ENCODE measurements around the gene IKBKE.

The IKBKE gene

DNA sequence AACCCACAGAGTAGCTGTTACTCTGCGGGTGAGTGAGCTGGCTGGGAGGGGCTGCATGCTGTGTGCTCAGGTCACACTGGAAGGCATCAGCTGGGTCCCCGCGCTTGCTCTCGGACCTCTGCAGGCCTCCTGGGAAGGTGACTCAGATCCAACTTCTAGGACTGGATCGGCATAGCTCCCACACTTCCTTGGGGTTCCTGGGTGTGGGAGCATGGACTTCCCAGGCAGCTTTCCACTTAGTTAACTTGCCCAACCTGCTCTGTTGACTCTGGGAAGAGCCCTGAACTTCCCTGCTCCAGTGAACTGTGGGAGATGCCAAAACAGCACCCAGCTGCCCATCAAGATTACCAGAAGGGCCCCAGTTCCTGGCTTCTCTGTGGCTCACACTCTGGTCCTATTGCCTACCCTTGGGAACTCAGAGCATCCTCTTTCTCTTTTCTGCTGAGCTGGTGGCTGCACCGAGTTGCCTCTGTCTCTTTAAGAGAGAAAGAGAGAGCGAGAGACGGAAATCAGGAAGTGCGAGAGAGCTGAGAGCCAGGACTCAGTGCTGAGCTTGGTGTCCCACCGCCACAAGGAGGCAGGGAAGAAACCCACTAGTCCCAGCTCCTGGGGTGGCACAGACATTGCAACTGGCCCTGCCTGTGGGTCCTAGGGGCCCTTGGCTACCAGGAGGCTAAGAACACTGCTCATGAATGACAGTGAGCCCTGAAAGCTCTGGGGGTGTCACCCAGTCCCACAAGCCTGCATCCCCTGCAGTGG lies at the start of gene IKBKE:
Gene IKBKE, plus strand, starts transcription at position 544 of the 759 bp plus-strand sequence. CDS start 2,752 bp downstream, outside the sequence.
- H3K27me3 ChIP-seq (ENCODE audit: control insufficient read depth, insufficient read depth, low read length): no peaks in the 10 kb centered on the region
- no peaks in the 10 kb centered on the region for H3K36me3 ChIP-seq (ENCODE audit: control insufficient read depth, insufficient read depth, low read length)
- H3K27ac ChIP-seq (ENCODE audit: low read length): no peak within 1 kb of the TSS
- peaks cover 17% of the 10 kb centered on the region for H3K4me1 ChIP-seq (ENCODE audit: control insufficient read depth, insufficient read depth, low read length)
- H3K4me3 ChIP-seq (ENCODE audit: low read length): peak within 1 kb of the TSS; percentile 36; the same call in 1 of the 2 replicates
- H3K9me3 ChIP-seq (ENCODE audit: control insufficient read depth, insufficient read depth, low read length): no peaks in the 10 kb centered on the region
- DNase-seq (ENCODE audit: low read depth, low spot score): peak; percentile 33
- WGBS (ENCODE audit: insufficient coverage, insufficient read length): no CpG with 5 or more reads among the region's 10 CpGs

DNA sequence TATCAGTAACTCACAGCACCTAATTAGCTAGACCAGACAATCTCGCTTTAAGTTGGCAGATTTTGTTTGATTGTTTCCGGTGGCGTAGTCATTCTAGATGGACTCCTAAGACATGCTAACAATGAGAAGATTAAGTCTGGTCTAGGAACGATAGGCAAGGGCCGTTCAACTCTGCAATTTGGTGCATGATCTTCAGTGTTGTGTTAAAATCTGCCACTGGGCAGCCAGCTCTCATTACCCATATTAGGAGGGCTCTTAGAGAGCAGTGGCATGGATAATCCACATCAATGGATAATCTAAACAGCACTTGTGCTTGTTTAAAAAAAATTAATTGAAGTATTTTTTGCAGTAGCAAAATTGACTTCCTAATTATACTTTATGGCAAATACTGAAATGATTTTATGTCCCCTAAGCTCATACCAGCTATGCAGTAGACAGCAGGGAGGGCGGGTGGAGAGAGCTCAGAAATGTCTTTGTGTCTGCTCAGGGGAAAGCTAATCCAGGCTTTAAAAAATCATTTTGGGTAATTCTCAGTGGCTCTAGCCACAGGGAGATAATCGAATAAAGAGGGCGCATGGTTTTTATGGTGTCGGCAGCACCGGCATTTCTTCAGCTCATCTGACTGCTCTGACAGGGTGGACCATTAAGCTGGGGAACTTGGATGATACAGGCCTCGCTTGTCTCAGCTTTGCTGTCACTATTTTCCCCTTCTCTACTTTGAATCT lies 48.5 kb upstream of the IKBKE start:
- Histone ChIP-seq H3K27me3 (ENCODE audit: control insufficient read depth, insufficient read depth, low read length) (no peaks in the 10 kb centered on the region), H3K4me3 (ENCODE audit: low read length) (no peak overlapping the region), H3K36me3 (ENCODE audit: control insufficient read depth, insufficient read depth, low read length) (no peaks in the 10 kb centered on the region), H3K4me1 (ENCODE audit: control insufficient read depth, insufficient read depth, low read length) (no peaks in the 10 kb centered on the region), H3K27ac (ENCODE audit: low read length) (no peak overlapping the region), H3K9me3 (ENCODE audit: control insufficient read depth, insufficient read depth, low read length) (no peaks in the 10 kb centered on the region)
- WGBS (ENCODE audit: insufficient coverage, insufficient read length): no CpG with 5 or more reads among the region's 11 CpGs
- DNase-seq (ENCODE audit: low read depth, low spot score): no peak

DNA sequence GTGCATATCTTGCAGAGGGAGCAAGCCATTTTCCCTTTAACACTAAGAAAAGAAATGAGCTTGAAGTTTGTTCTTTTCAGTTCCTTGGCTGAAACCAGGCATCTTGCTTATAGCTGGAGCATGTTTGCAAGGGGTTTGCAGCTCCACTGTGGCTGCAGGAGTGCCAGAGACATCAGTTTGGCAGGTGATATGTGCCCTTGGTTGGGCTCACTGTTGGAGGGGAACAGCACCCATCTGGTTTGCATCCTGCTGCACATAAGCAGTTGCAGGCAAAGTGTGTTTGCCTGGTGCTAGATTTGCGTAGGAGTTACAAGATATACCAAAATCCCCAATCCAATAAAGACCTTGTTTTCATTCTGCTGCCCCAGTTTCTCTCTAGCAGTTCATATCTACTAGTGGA lies 47.8 kb upstream of the IKBKE start:
- no peaks in the 10 kb centered on the region for H3K4me1 ChIP-seq (ENCODE audit: control insufficient read depth, insufficient read depth, low read length)
- no peaks in the 10 kb centered on the region for H3K36me3 ChIP-seq (ENCODE audit: control insufficient read depth, insufficient read depth, low read length)
- no peak overlapping the region for H3K4me3 ChIP-seq (ENCODE audit: low read length)
- no peaks in the 10 kb centered on the region for H3K9me3 ChIP-seq (ENCODE audit: control insufficient read depth, insufficient read depth, low read length)
- no peaks in the 10 kb centered on the region for H3K27me3 ChIP-seq (ENCODE audit: control insufficient read depth, insufficient read depth, low read length)
- no CpG with 5 or more reads among the region's 1 CpG for WGBS (ENCODE audit: insufficient coverage, insufficient read length)
- no peak for DNase-seq (ENCODE audit: low read depth, low spot score)
- no peak overlapping the region for H3K27ac ChIP-seq (ENCODE audit: low read length)

DNA sequence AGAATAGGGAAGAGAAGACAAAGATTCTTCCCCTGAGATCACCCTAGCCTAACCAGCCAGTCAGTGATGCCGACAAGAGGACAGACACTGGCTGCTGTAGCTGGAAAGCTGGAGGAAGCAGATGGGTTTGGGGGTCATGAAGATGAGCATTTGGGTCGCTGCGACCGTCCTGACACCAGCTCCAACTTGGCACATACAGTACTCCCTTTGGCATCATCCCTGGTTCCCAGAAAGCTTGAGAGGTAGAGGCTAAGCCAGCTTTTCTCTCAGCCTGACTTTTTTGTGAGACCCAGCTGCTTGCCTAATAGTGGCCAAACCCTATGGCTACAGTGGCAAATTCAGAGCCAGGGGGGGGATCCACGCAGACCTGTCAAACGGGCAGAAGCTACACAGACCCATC lies 43.0 kb upstream of the IKBKE start:
- WGBS (ENCODE audit: insufficient coverage, insufficient read length): no CpG with 5 or more reads among the region's 6 CpGs
- Histone ChIP-seq H3K27ac (ENCODE audit: low read length) (no peak overlapping the region), H3K4me1 (ENCODE audit: control insufficient read depth, insufficient read depth, low read length) (no peaks in the 10 kb centered on the region), H3K9me3 (ENCODE audit: control insufficient read depth, insufficient read depth, low read length) (no peaks in the 10 kb centered on the region), H3K36me3 (ENCODE audit: control insufficient read depth, insufficient read depth, low read length) (peaks cover 3% of the 10 kb centered on the region; the same call in 1 of the 2 replicates), H3K27me3 (ENCODE audit: control insufficient read depth, insufficient read depth, low read length) (no peaks in the 10 kb centered on the region), H3K4me3 (ENCODE audit: low read length) (no peak overlapping the region)
- DNase-seq (ENCODE audit: low read depth, low spot score): no peak

DNA sequence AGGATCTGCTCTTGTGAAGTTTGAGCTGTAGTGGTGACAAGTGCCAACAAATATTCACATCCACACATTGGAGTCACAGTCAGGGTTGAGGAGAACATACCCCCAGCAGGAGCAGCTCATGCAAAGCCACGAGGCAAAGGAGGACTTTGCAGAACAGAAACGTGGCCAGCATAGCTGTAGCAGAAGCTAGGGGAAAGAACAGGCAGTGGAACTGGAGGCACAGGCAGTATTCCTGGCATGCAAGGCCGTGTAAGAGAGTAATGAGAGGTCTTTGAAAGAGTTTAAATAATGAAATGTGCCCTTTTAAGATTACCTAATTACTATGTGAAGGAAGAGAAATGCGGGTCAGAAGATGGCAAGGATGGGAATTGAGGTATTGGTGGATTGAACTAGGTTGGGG lies 40.9 kb upstream of the IKBKE start:
- Histone ChIP-seq H3K27ac (ENCODE audit: low read length) (no peak overlapping the region), H3K9me3 (ENCODE audit: control insufficient read depth, insufficient read depth, low read length) (no peaks in the 10 kb centered on the region), H3K27me3 (ENCODE audit: control insufficient read depth, insufficient read depth, low read length) (no peaks in the 10 kb centered on the region), H3K4me1 (ENCODE audit: control insufficient read depth, insufficient read depth, low read length) (no peaks in the 10 kb centered on the region), H3K4me3 (ENCODE audit: low read length) (no peak overlapping the region), H3K36me3 (ENCODE audit: control insufficient read depth, insufficient read depth, low read length) (peaks cover 3% of the 10 kb centered on the region; the same call in 1 of the 2 replicates)
- no peak for DNase-seq (ENCODE audit: low read depth, low spot score)
- 100% methylated on average over 1 of the region's 4 CpGs for WGBS (ENCODE audit: insufficient coverage, insufficient read length)

DNA sequence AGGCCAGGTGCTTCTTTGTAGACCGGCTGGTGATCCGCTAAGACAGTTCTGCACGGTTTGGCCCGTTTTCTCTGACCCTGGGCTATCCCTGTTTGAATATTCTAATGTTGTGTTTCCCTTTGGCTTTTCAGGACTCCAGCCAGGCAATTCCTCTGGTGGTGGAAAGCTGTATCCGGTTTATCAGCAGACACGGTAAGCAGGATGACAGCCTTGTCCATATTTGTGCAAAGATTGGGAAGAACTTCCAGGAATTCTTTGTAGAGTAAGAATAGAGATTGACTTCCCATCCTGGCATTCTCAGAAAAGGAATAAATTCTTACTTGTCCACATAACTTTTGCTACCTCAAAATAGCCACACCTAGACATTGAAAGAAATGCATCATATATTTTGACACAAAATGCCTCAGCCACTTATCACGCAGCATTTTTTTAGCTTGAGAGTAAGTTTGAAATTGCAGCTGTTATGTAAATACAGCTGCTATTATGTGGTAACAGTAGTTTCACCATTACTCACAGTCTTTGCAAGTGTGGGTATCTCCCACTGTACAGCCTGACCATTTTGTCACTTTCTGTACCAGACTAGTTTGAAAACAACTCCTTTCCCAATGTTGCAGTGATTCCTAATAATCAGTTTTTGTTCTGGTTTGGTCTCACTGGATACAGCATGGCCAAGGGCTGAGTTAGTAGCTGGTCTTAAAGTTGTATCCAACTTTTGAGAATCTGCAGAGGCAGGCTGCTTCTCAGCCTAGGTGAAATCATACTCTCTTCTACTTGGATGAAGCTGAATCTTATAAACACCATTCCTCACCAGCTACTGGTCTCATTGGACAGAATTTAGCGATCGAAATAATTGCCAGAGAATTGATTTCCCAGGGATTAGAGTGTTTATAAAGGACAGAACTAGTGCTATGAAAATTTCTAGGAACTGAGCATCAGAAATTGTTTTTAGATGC lies 40.0 kb upstream of the IKBKE start:
- no peaks in the 10 kb centered on the region for H3K4me1 ChIP-seq (ENCODE audit: control insufficient read depth, insufficient read depth, low read length)
- H3K4me3 ChIP-seq (ENCODE audit: low read length): no peak overlapping the region
- WGBS (ENCODE audit: insufficient coverage, insufficient read length): no CpG with 5 or more reads among the region's 9 CpGs
- no peaks in the 10 kb centered on the region for H3K9me3 ChIP-seq (ENCODE audit: control insufficient read depth, insufficient read depth, low read length)
- no peak for DNase-seq (ENCODE audit: low read depth, low spot score)
- H3K27ac ChIP-seq (ENCODE audit: low read length): no peak overlapping the region
- H3K36me3 ChIP-seq (ENCODE audit: control insufficient read depth, insufficient read depth, low read length): peaks cover 3% of the 10 kb centered on the region; the same call in 1 of the 2 replicates
- H3K27me3 ChIP-seq (ENCODE audit: control insufficient read depth, insufficient read depth, low read length): no peaks in the 10 kb centered on the region

DNA sequence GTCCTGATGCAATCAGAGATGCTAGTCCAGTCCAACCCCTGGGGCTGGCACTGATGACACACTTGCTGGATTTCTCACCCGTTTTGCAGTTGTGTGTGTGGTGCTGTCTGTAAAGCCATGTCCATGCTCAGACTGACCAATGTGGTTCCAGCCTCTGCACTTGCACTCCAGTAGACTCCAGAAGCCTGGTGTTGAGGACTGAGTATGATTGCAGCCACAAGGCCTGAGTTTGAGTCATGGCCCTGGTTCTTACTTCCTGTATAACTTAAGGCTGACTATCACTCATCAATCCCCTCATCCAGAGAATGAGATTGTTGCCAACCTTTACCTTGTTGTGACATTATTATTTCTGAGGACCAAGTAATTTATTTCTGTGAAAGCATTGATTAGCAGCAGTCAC lies 34.8 kb upstream of the IKBKE start:
- Histone ChIP-seq H3K27me3 (ENCODE audit: control insufficient read depth, insufficient read depth, low read length) (no peaks in the 10 kb centered on the region), H3K4me1 (ENCODE audit: control insufficient read depth, insufficient read depth, low read length) (no peaks in the 10 kb centered on the region), H3K9me3 (ENCODE audit: control insufficient read depth, insufficient read depth, low read length) (no peaks in the 10 kb centered on the region), H3K27ac (ENCODE audit: low read length) (no peak overlapping the region), H3K36me3 (ENCODE audit: control insufficient read depth, insufficient read depth, low read length) (peaks cover 5% of the 10 kb centered on the region; the same call in 1 of the 2 replicates), H3K4me3 (ENCODE audit: low read length) (no peak overlapping the region)
- DNase-seq (ENCODE audit: low read depth, low spot score): no peak
- WGBS (ENCODE audit: insufficient coverage, insufficient read length): no CpG with 5 or more reads among the region's 1 CpG

DNA sequence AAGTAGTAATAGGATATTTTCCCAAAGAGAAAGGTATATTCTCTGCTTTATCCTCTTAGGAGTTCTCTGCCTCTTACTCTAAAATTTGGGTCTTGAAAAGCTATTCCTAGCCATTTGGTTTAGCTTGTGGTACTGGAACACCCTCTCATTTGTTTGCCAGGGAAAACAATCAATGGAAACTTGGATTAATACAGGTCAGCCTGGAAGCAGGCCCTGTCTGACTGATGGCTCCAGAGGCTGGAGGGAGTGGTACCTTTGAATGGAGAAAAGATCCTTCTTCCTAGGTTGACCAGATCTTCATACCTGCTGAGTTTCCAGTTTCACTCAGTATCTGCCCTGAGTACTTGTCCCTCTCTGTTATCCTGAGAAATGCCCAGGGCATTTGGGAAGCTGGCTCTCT lies 31.7 kb upstream of the IKBKE start:
- DNase-seq (ENCODE audit: low read depth, low spot score): no peak
- Histone ChIP-seq H3K36me3 (ENCODE audit: control insufficient read depth, insufficient read depth, low read length) (peaks cover 3% of the 10 kb centered on the region; the same call in 1 of the 2 replicates), H3K4me3 (ENCODE audit: low read length) (no peak overlapping the region), H3K4me1 (ENCODE audit: control insufficient read depth, insufficient read depth, low read length) (no peaks in the 10 kb centered on the region), H3K27me3 (ENCODE audit: control insufficient read depth, insufficient read depth, low read length) (no peaks in the 10 kb centered on the region), H3K9me3 (ENCODE audit: control insufficient read depth, insufficient read depth, low read length) (no peaks in the 10 kb centered on the region), H3K27ac (ENCODE audit: low read length) (no peak overlapping the region)

DNA sequence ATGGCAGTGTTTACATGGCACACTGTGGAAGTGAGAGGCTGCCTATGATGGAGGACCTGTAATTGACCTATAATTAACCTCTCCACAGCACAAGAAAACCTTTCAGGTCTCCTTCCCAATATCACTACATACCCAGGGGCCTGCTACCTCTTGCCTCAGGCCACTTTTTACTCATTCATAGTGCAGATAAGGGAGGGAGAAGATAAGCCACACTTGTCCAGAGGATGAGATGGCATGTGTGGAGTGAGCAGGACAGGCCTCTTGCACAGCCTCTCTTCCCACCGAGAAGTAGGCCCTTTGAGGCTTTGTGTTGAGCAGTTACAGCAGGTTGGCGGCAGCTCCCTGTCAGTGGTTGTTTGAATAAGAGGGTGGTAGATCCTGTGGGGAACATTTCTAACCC lies 31.1 kb upstream of the IKBKE start:
- no peak for DNase-seq (ENCODE audit: low read depth, low spot score)
- Histone ChIP-seq H3K27me3 (ENCODE audit: control insufficient read depth, insufficient read depth, low read length) (no peaks in the 10 kb centered on the region), H3K36me3 (ENCODE audit: control insufficient read depth, insufficient read depth, low read length) (peaks cover 3% of the 10 kb centered on the region; the same call in 1 of the 2 replicates), H3K27ac (ENCODE audit: low read length) (no peak overlapping the region), H3K4me1 (ENCODE audit: control insufficient read depth, insufficient read depth, low read length) (no peaks in the 10 kb centered on the region), H3K4me3 (ENCODE audit: low read length) (no peak overlapping the region), H3K9me3 (ENCODE audit: control insufficient read depth, insufficient read depth, low read length) (no peaks in the 10 kb centered on the region)
- no CpG with 5 or more reads among the region's 2 CpGs for WGBS (ENCODE audit: insufficient coverage, insufficient read length)

DNA sequence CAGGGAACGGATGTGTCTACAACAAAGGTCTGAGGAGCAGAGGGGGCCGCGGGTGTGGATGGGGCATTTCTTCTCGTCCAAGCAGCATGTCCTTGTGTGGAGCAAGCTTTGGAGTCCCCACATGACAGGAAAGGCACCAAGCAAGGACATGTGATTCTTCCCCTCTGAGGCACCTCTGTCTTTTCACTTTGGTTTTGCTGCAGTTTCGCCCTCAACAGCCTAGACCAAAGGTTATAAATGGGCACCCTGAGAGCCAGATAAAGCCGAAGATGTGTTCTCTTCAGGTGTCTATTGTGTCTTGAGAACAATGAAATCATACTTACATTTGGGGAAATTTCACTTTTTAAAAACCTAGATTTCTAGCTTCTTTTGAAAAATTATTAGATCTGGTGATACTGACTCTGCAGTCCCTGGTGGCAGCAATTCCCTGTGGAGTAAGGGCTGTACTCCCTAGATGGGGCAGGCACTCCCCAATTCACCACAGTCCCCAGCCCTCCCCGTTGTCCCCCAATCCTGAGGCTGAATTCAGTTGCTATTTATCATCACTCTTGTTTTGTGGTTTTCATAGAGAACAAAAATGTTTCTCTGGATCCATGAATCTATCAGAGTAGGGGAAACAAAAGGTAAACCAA lies 28.8 kb upstream of the IKBKE start:
- no peak for DNase-seq (ENCODE audit: low read depth, low spot score)
- Histone ChIP-seq H3K27ac (ENCODE audit: low read length) (no peak overlapping the region), H3K4me3 (ENCODE audit: low read length) (no peak overlapping the region), H3K9me3 (ENCODE audit: control insufficient read depth, insufficient read depth, low read length) (no peaks in the 10 kb centered on the region), H3K27me3 (ENCODE audit: control insufficient read depth, insufficient read depth, low read length) (no peaks in the 10 kb centered on the region), H3K36me3 (ENCODE audit: control insufficient read depth, insufficient read depth, low read length) (peaks cover 8% of the 10 kb centered on the region), H3K4me1 (ENCODE audit: control insufficient read depth, insufficient read depth, low read length) (no peaks in the 10 kb centered on the region)
- no CpG with 5 or more reads among the region's 7 CpGs for WGBS (ENCODE audit: insufficient coverage, insufficient read length)
